H1 (cell line): ENCODE results near the gene MKX. TPM values are rescaled to one million over a fixed set of nuclear protein-coding genes. Genes with fewer than 3 reads are reported as not detected.

ENCODE experiments used
- CTCF ChIA-PET: fragments of 300-600 bp; sonication (Branson Sonifier 250); formaldehyde crosslinking; loops from one replicate; lab custom pipeline; 2021; ENCODE audit not compliant: partially characterized antibody; lab: Charles Lee
- POLR2A ChIA-PET: fragments of 300-600 bp; sonication (Branson Sonifier 250); formaldehyde crosslinking; loops from one replicate; lab custom pipeline; 2021; ENCODE audit warnings: inconsistent platforms; ENCODE audit not compliant: partially characterized antibody; lab: Charles Lee
- DNase-seq, 2 experiments: peaks; one replicate each; pipeline versions ENCODE4 v3.0.0 to v3.0.0-alpha.2; 2010 to 2022; ENCODE audit warnings: low spot score in 2 of 2, low read depth in 1 of 2, mixed read lengths in 1 of 2
- FAIRE-seq: peaks from 2 replicates; lab custom pipeline; 2011; peaks lifted over from hg19 to GRCh38; lab: Jason Lieb, UNC
- H2AFZ ChIP-seq: 2 replicates; pipeline ENCODE4 v1.8.1; 2012; ENCODE audit warnings: low read length, inconsistent platforms
- H2AK5ac ChIP-seq: 2 replicates; pipeline ENCODE4 v1.6.1; 2013; ENCODE audit warnings: low read depth, low read length
- H2BK120ac ChIP-seq: replicated peaks from 2 replicates; pipeline ENCODE3; 2013; ENCODE audit warnings: low read depth, low read length, inconsistent platforms
- H2BK12ac ChIP-seq: 2 replicates; pipeline ENCODE4 v1.6.1; 2013; ENCODE audit warnings: low read depth, low read length
- H2BK15ac ChIP-seq: 2 replicates; pipeline ENCODE4 v1.6.1; 2013; ENCODE audit warnings: low read length
- H2BK20ac ChIP-seq: 2 replicates; pipeline ENCODE4 v1.6.1; 2013; ENCODE audit warnings: low read length
- H2BK5ac ChIP-seq: 2 replicates; pipeline ENCODE4 v1.6.1; 2013; ENCODE audit warnings: low read depth, low read length
- H3K14ac ChIP-seq: 2 replicates; pipeline ENCODE4 v1.6.1; 2013; ENCODE audit warnings: inconsistent platforms; ENCODE audit not compliant: insufficient read length
- H3K18ac ChIP-seq: 2 replicates; pipeline ENCODE4 v1.6.1; 2013; ENCODE audit warnings: low read length; ENCODE audit errors: extremely low read depth
- H3K23ac ChIP-seq: 2 replicates; pipeline ENCODE4 v1.6.1; 2013; ENCODE audit warnings: inconsistent platforms; ENCODE audit not compliant: insufficient read length
- H3K23me2 ChIP-seq: 2 replicates; pipeline ENCODE4 v1.6.1; 2013; ENCODE audit warnings: low read depth, low read length
- H3K27ac ChIP-seq: 2 replicates; pipeline ENCODE4 v1.6.1; 2011; ENCODE audit warnings: low read depth, low read length, inconsistent platforms
- H3K27me3 ChIP-seq, 4 experiments: replicated peaks in 1 of 4; 1 replicate in 1 of 4; 2 replicates in 3 of 4; pipeline versions ENCODE4 v1.6.1 to v1.8.1; 2011 to 2013; ENCODE audit warnings: low read length in 3 of 4, mild to moderate bottlenecking in 3 of 4, inconsistent platforms in 2 of 4, mixed read lengths in 2 of 4, moderate library complexity in 1 of 4; ENCODE audit not compliant: control insufficient read depth in 3 of 4, insufficient read depth in 3 of 4; ENCODE audit errors: extremely low read depth in 1 of 4
- H3K36me3 ChIP-seq, 4 experiments: 2 replicates each; pipeline versions ENCODE4 v1.6.1 to v1.8.1; 2011 to 2013; ENCODE audit warnings: mild to moderate bottlenecking in 4 of 4, low read length in 3 of 4, moderate library complexity in 2 of 4, control low read depth in 1 of 4, inconsistent platforms in 1 of 4; ENCODE audit not compliant: insufficient read depth in 4 of 4, control insufficient read depth in 2 of 4
- H3K4ac ChIP-seq: replicated peaks from 2 replicates; pipeline ENCODE3; 2013; ENCODE audit warnings: low read length, low read depth, mixed read lengths, inconsistent platforms; ENCODE audit not compliant: insufficient read length
- H3K4me1 ChIP-seq, 4 experiments: replicated peaks in 1 of 4; 1 replicate in 1 of 4; 2 replicates in 3 of 4; pipeline versions ENCODE4 v1.6.1 to v1.8.1; 2011 to 2013; ENCODE audit warnings: low read length in 3 of 4, inconsistent platforms in 2 of 4, mixed read lengths in 1 of 4; ENCODE audit not compliant: insufficient read depth in 4 of 4, control insufficient read depth in 3 of 4
- H3K4me2 ChIP-seq, 2 experiments: 2 replicates each; pipeline versions ENCODE4 v1.6.1 to v1.8.1; 2011 to 2013; ENCODE audit warnings: low read depth in 2 of 2, low read length in 2 of 2, control low read depth in 1 of 2, inconsistent platforms in 1 of 2, mild to moderate bottlenecking in 1 of 2; ENCODE audit not compliant: insufficient read depth in 1 of 2
- H3K4me3 ChIP-seq, 4 experiments: fragments of 200-600, 300-600 bp in 1 of 4; sonication (generic), shearing (Covaris generic), sonication (Bioruptor Twin) in 1 of 4; 2 replicates each; pipeline versions ENCODE4 v1.5.1 to v1.8.1; 2011 to 2016; ENCODE audit warnings: low read length in 4 of 4, low read depth in 3 of 4, control low read depth in 2 of 4, inconsistent platforms in 2 of 4, mild to moderate bottlenecking in 2 of 4, mixed read lengths in 1 of 4, moderate library complexity in 1 of 4; ENCODE audit not compliant: insufficient read depth in 2 of 4; ENCODE audit errors: extremely low read depth in 1 of 4
- H3K56ac ChIP-seq: replicated peaks from 2 replicates; pipeline ENCODE3; 2013; ENCODE audit warnings: low read depth, mild to moderate bottlenecking, mixed read lengths, low read length, inconsistent platforms; ENCODE audit not compliant: insufficient read length
- H3K79me1 ChIP-seq: 2 replicates; pipeline ENCODE4 v1.6.1; 2013; ENCODE audit warnings: low read depth, low read length, control low read depth
- H3K79me2 ChIP-seq, 2 experiments: 2 replicates each; pipeline versions ENCODE4 v1.6.1 to v1.8.1; 2012 to 2013; ENCODE audit warnings: low read length in 2 of 2, mild to moderate bottlenecking in 2 of 2, inconsistent platforms in 1 of 2; ENCODE audit not compliant: insufficient read depth in 2 of 2, control insufficient read depth in 1 of 2
- H3K9ac ChIP-seq, 4 experiments: replicated peaks in 1 of 4; 1 replicate in 1 of 4; 2 replicates in 3 of 4; pipeline versions ENCODE4 v1.6.1 to v1.8.1; 2011 to 2013; ENCODE audit warnings: low read depth in 3 of 4, low read length in 3 of 4, control low read depth in 2 of 4, mild to moderate bottlenecking in 2 of 4, moderate library complexity in 2 of 4, inconsistent platforms in 1 of 4; ENCODE audit errors: extremely low read depth in 1 of 4
- H3K9me3 ChIP-seq, 2 experiments: 2 replicates each; pipeline versions ENCODE4 v1.6.1 to v1.8.1; 2012 to 2013; ENCODE audit warnings: mild to moderate bottlenecking in 2 of 2, moderate library complexity in 2 of 2, control low read depth in 1 of 2, inconsistent platforms in 1 of 2, low read depth in 1 of 2, low read length in 1 of 2, mixed read lengths in 1 of 2; ENCODE audit not compliant: insufficient read depth in 2 of 2
- H4K20me1 ChIP-seq, 2 experiments: replicated peaks in 1 of 2; 2 replicates each; pipeline versions ENCODE3 to v1.8.1; 2011 to 2013; ENCODE audit warnings: inconsistent platforms in 2 of 2, low read length in 2 of 2, mild to moderate bottlenecking in 1 of 2; ENCODE audit not compliant: insufficient read depth in 2 of 2, control insufficient read depth in 1 of 2
- H4K5ac ChIP-seq: 2 replicates; pipeline ENCODE4 v1.6.1; 2013; ENCODE audit warnings: low read length, low read depth, mixed read lengths, inconsistent platforms; ENCODE audit not compliant: insufficient read length
- H4K8ac ChIP-seq: 2 replicates; pipeline ENCODE4 v1.8.0; 2013; ENCODE audit warnings: mild to moderate bottlenecking, moderate library complexity, low read length, inconsistent platforms; ENCODE audit not compliant: insufficient read depth; ENCODE audit errors: extremely low read depth
- H4K91ac ChIP-seq: replicated peaks from 2 replicates; pipeline ENCODE3; 2013; ENCODE audit warnings: low read length, mixed read lengths, inconsistent platforms; ENCODE audit not compliant: insufficient read length
- CTBP2 ChIP-seq: IDR thresholded peaks from 2 replicates; pipeline ENCODE4 v1.7.0; 2011; ENCODE audit warnings: borderline replicate concordance, mild to moderate bottlenecking, moderate library complexity, mixed read lengths, low read length; ENCODE audit not compliant: insufficient read depth, insufficient read length
- EZH2 ChIP-seq: fragments of 200-600 bp; sonication (generic); IDR thresholded peaks from 2 replicates; pipeline ENCODE4 v1.7.1; 2012; ENCODE audit warnings: low read depth, mild to moderate bottlenecking, moderate library complexity, low read length, inconsistent platforms; ENCODE audit not compliant: severe bottlenecking
- NANOG ChIP-seq: IDR thresholded peaks from 2 replicates; pipeline ENCODE4 v1.6.1; 2011; ENCODE audit warnings: low read length, low read depth, mild to moderate bottlenecking, inconsistent platforms; ENCODE audit not compliant: insufficient read depth, poor library complexity, severe bottlenecking
- TEAD4 ChIP-seq: IDR thresholded peaks from 2 replicates; pipeline ENCODE4 v1.6.1; 2012; ENCODE audit warnings: low read depth, low read length, inconsistent platforms, mixed read lengths
- WGBS, 2 experiments: shearing (Covaris generic) in 1 of 2; methylation state at CpG; one replicate each; pipeline versions ENCODE4 v1.1.6 to v1.1.7; 2013 to 2015; ENCODE audit warnings: low lambda C conversion rate in 2 of 2, mixed read lengths in 2 of 2, inconsistent platforms in 1 of 2, low coverage in 1 of 2, missing lambda C conversion rate in 1 of 2; ENCODE audit not compliant: insufficient replicate concordance in 2 of 2, insufficient coverage in 1 of 2, insufficient read length in 1 of 2; ENCODE audit errors: extremely low coverage in 1 of 2, missing lambda C conversion rate in 1 of 2; 5-methylcytosine and 5-hydroxymethylcytosine counted together
- polyA plus RNA-seq, 7 experiments: library from polyadenylated mRNA; depleted of rRNA in 3 of 7; stranded (reverse) in 5 of 7; unstranded in 2 of 7; fragments of >200 nt in 5 of 7; fragments of 200-250 nt in 2 of 7; gene quantifications; 1 replicate in 5 of 7; 2 replicates in 1 of 7; 4 replicates in 1 of 7; pipeline versions ENCODE4 v1.2.1 to v1.2.3, GENCODE V29; 2011 to 2013; ENCODE audit warnings: missing spikeins in 2 of 7, mixed read lengths in 2 of 7
- total RNA-seq: library from RNA; stranded (reverse); fragmentation: NEBNext Ultra II Directional; extraction: Animal tissue kit (Norgen Biotek cat#: 25700); gene quantifications from 2 replicates; pipeline ENCODE4 v1.2.1, GENCODE V29; 2021

Gene MKX
- total and polyA plus RNA-seq, 2 of the 8 experiments (the other 6 are each of a cell fraction or from before 2014, with no cell fraction given) = 0.21 to 1.3 TPM

- Histone ChIP-seq H3K4ac (no peak overlapping the region), H2BK20ac (no peak overlapping the region), H4K5ac (no peak overlapping the region), H3K14ac (no peak overlapping the region), H4K91ac (no peak overlapping the region), H3K9ac (no peak overlapping the region), H2BK12ac (no peak overlapping the region), H3K4me2 (no peak overlapping the region), H3K18ac (no peak overlapping the region), H3K23me2 (no peaks in the 10 kb centered on the region), H2BK5ac (no peak overlapping the region), H3K27me3 (no peaks in the 10 kb centered on the region), H3K56ac (no peak overlapping the region), H2AFZ (no peak overlapping the region), H3K36me3 (no peaks in the 10 kb centered on the region), H2AK5ac (no peak overlapping the region), H3K23ac (no peak overlapping the region), H3K79me2 (no peaks in the 10 kb centered on the region), H3K9me3 (no peaks in the 10 kb centered on the region), H3K79me1 (no peaks in the 10 kb centered on the region), H4K8ac (no peak overlapping the region), H4K20me1 (no peaks in the 10 kb centered on the region), H3K4me3 (no peak overlapping the region), H2BK120ac (no peak overlapping the region), H3K27ac (no peak overlapping the region), H3K4me1 (no peaks in the 10 kb centered on the region), H2BK15ac (no peak overlapping the region)
- ChIA-PET POLR2A (no interaction called here), CTCF (interaction anchor here (0.7 to 1.3 kb wide), 3 partner anchors 15 to 316 kb away, joined by 4 to 5 read pairs (median 4); no protein-coding TSS in a partner anchor)
- TF ChIP-seq CTBP2 = no peak
- TF ChIP-seq NANOG = no peak
- no peak for TF ChIP-seq TEAD4
- TF ChIP-seq EZH2 = no peak
- FAIRE-seq = no peak
- WGBS, 2 experiments = 75% methylated on average over 8 of the region's 8 CpGs; no CpG with 5 or more reads in 1 of the 2 experiments
- DNase-seq = no peak
Measured at GRCh38 chr10:27685681-27686080, 59.9 kb downstream of the MKX start.
